ENCODE results near the gene TES.
"Not testable (repeated sequence)": the region's sequence is repeated elsewhere in the genome, so short reads cannot be mapped to it uniquely, and the experiment has no call there.

Gene TES

GRCh38 chr7:116175095-116175494 is 35.2 kb upstream of the TES start:
- H3K9me3 ChIP-seq (ENCODE audit: control insufficient read depth, insufficient read depth, low read length); H3K4me1 ChIP-seq (ENCODE audit: insufficient read depth, low read length); H3K9ac ChIP-seq (ENCODE audit: low read depth, low read length); H3K36me3 ChIP-seq (ENCODE audit: insufficient read depth, low read length): not testable (repeated sequence)

DNA sequence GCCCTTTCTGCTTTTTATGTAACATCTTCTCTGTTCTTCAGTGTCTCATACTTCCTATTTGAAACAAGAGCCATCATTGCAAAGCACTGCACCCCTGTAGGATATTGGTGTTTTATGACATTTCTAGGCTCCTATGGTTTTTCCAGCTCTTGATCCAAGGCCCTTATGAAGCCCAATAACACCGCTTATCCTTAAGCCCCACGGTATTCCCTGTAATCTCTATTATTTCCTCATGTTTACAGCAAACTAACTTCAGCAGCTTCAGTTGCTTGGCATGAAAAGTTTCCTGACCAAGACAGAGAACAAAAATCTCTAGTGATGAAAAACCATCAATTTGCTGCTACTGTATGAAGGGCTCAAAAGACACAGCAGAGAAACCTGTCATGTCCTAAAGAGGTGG is 34.1 kb upstream of the TES start:
- Histone ChIP-seq H3K9me3 (ENCODE audit: control insufficient read depth, insufficient read depth, low read length) (no peaks in the 10 kb centered on the region), H3K9ac (ENCODE audit: low read depth, low read length) (no peak overlapping the region), H3K36me3 (ENCODE audit: insufficient read depth, low read length) (no peaks in the 10 kb centered on the region), H3K4me1 (ENCODE audit: insufficient read depth, low read length) (peaks cover 8% of the 10 kb centered on the region; the same call in 1 of the 2 replicates)

GRCh38 chr7:116177009-116177408 is 33.3 kb upstream of the TES start:
- Histone ChIP-seq H3K9me3 (ENCODE audit: control insufficient read depth, insufficient read depth, low read length) (no peaks in the 10 kb centered on the region), H3K36me3 (ENCODE audit: insufficient read depth, low read length) (no peaks in the 10 kb centered on the region), H3K9ac (ENCODE audit: low read depth, low read length) (no peak overlapping the region), H3K4me1 (ENCODE audit: insufficient read depth, low read length) (peaks cover 8% of the 10 kb centered on the region; the same call in 1 of the 2 replicates)

DNA sequence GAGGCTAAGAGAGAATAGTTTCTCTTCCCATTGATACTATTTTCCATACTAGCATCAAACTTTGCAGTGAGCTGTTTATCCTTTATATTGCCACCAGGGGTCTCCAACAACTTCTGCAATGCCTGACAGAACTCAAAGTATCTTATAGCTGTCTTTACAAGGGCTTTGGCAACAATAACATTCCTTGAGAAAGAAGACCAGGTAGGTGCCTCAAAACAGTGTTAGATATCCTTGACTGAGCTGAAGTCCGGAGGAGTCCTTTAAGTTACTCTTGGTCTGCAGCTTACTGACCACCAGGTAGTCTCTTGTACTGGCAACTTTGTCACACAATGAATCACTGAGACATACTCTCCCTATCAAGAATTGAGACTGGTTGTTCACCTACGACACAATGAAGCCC is 30.0 kb upstream of the TES start:
- H3K9me3 ChIP-seq (ENCODE audit: control insufficient read depth, insufficient read depth, low read length), result no peaks in the 10 kb centered on the region
- no peaks in the 10 kb centered on the region for H3K4me1 ChIP-seq (ENCODE audit: insufficient read depth, low read length)
- H3K9ac ChIP-seq (ENCODE audit: low read depth, low read length), result no peak overlapping the region
- no peaks in the 10 kb centered on the region for H3K36me3 ChIP-seq (ENCODE audit: insufficient read depth, low read length)

- no peaks in the 10 kb centered on the region for H3K36me3 ChIP-seq (ENCODE audit: insufficient read depth, low read length)
- no peaks in the 10 kb centered on the region for H3K4me1 ChIP-seq (ENCODE audit: insufficient read depth, low read length)
- peak overlapping the region; percentile 8; the same call in 1 of the 2 replicates for H3K9ac ChIP-seq (ENCODE audit: low read depth, low read length)
- no peaks in the 10 kb centered on the region; the same call in 1 of the 2 replicates for H3K9me3 ChIP-seq (ENCODE audit: control insufficient read depth, insufficient read depth, low read length)
Measured at GRCh38 chr7:116182023-116182422, 28.3 kb upstream of the TES start.

- no peaks in the 10 kb centered on the region for H3K36me3 ChIP-seq (ENCODE audit: insufficient read depth, low read length)
- H3K4me1 ChIP-seq (ENCODE audit: insufficient read depth, low read length), result no peaks in the 10 kb centered on the region
- peaks cover 4% of the 10 kb centered on the region for H3K9me3 ChIP-seq (ENCODE audit: control insufficient read depth, insufficient read depth, low read length)
- no peak overlapping the region for H3K9ac ChIP-seq (ENCODE audit: low read depth, low read length)
Measured at GRCh38 chr7:116185450-116185849, 24.9 kb upstream of the TES start.

GRCh38 chr7:116185956-116186355 is 24.4 kb upstream of the TES start:
- H3K9ac ChIP-seq (ENCODE audit: low read depth, low read length), result no peak overlapping the region
- H3K4me1 ChIP-seq (ENCODE audit: insufficient read depth, low read length), result no peaks in the 10 kb centered on the region
- H3K9me3 ChIP-seq (ENCODE audit: control insufficient read depth, insufficient read depth, low read length), result peaks cover 4% of the 10 kb centered on the region
- no peaks in the 10 kb centered on the region for H3K36me3 ChIP-seq (ENCODE audit: insufficient read depth, low read length)

- Histone ChIP-seq H3K9me3 (ENCODE audit: control insufficient read depth, insufficient read depth, low read length) (peaks cover 4% of the 10 kb centered on the region), H3K9ac (ENCODE audit: low read depth, low read length) (no peak overlapping the region), H3K36me3 (ENCODE audit: insufficient read depth, low read length) (no peaks in the 10 kb centered on the region), H3K4me1 (ENCODE audit: insufficient read depth, low read length) (no peaks in the 10 kb centered on the region)
Measured at GRCh38 chr7:116187400-116187799, 22.9 kb upstream of the TES start.

- Histone ChIP-seq H3K4me1 (ENCODE audit: insufficient read depth, low read length) (no peaks in the 10 kb centered on the region), H3K9ac (ENCODE audit: low read depth, low read length) (no peak overlapping the region), H3K36me3 (ENCODE audit: insufficient read depth, low read length) (no peaks in the 10 kb centered on the region), H3K9me3 (ENCODE audit: control insufficient read depth, insufficient read depth, low read length) (no peaks in the 10 kb centered on the region)
Measured at GRCh38 chr7:116193329-116194087, 16.8 kb upstream of the TES start.

DNA sequence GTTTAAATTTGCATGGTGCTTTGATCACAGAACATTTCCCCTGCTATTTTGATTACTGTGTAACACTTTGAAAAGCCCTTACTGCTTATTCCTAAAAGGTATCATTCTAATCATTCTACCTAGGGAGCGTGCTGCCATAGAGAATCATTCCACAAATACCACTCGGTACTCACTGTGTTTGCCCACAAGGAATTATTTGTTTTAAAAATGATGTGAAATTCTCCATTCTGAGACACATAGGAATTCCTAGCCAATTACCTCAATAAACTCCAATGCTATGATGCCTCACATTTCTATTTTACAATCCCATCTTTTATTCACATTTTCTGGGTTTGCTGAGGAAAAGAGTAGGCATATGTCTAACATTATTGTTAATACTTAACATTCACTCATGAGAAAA is 16.2 kb upstream of the TES start:
- Histone ChIP-seq H3K9ac (ENCODE audit: low read depth, low read length) (no peak overlapping the region), H3K4me1 (ENCODE audit: insufficient read depth, low read length) (no peaks in the 10 kb centered on the region), H3K36me3 (ENCODE audit: insufficient read depth, low read length) (no peaks in the 10 kb centered on the region), H3K9me3 (ENCODE audit: control insufficient read depth, insufficient read depth, low read length) (no peaks in the 10 kb centered on the region)

- H3K9ac ChIP-seq (ENCODE audit: low read depth, low read length), result no peak overlapping the region
- no peaks in the 10 kb centered on the region for H3K36me3 ChIP-seq (ENCODE audit: insufficient read depth, low read length)
- no peaks in the 10 kb centered on the region for H3K4me1 ChIP-seq (ENCODE audit: insufficient read depth, low read length)
- no peaks in the 10 kb centered on the region for H3K9me3 ChIP-seq (ENCODE audit: control insufficient read depth, insufficient read depth, low read length)
Measured at GRCh38 chr7:116195451-116195850, 14.9 kb upstream of the TES start.

- Histone ChIP-seq H3K9ac (ENCODE audit: low read depth, low read length) (no peak overlapping the region), H3K9me3 (ENCODE audit: control insufficient read depth, insufficient read depth, low read length) (no peaks in the 10 kb centered on the region), H3K4me1 (ENCODE audit: insufficient read depth, low read length) (no peaks in the 10 kb centered on the region), H3K36me3 (ENCODE audit: insufficient read depth, low read length) (no peaks in the 10 kb centered on the region)
Measured at GRCh38 chr7:116196947-116197346, 13.4 kb upstream of the TES start.

- Histone ChIP-seq H3K9ac (ENCODE audit: low read depth, low read length) (no peak overlapping the region), H3K36me3 (ENCODE audit: insufficient read depth, low read length) (no peaks in the 10 kb centered on the region), H3K4me1 (ENCODE audit: insufficient read depth, low read length) (no peaks in the 10 kb centered on the region), H3K9me3 (ENCODE audit: control insufficient read depth, insufficient read depth, low read length) (no peaks in the 10 kb centered on the region)
Measured at GRCh38 chr7:116197360-116197759, 13.0 kb upstream of the TES start.

- H3K36me3 ChIP-seq (ENCODE audit: insufficient read depth, low read length), result no peaks in the 10 kb centered on the region
- no peaks in the 10 kb centered on the region for H3K9me3 ChIP-seq (ENCODE audit: control insufficient read depth, insufficient read depth, low read length)
- H3K9ac ChIP-seq (ENCODE audit: low read depth, low read length), result no peak overlapping the region
- H3K4me1 ChIP-seq (ENCODE audit: insufficient read depth, low read length), result no peaks in the 10 kb centered on the region
Measured at GRCh38 chr7:116198748-116199410, 11.5 kb upstream of the TES start.

- H3K36me3 ChIP-seq (ENCODE audit: insufficient read depth, low read length), result no peaks in the 10 kb centered on the region
- H3K9ac ChIP-seq (ENCODE audit: low read depth, low read length), result no peak overlapping the region
- H3K4me1 ChIP-seq (ENCODE audit: insufficient read depth, low read length), result no peaks in the 10 kb centered on the region
Measured at GRCh38 chr7:116200963-116201362, 9.4 kb upstream of the TES start.

More at GRCh38 chr7:116200963-116201362, 9.4 kb upstream of the TES start:
- no peaks in the 10 kb centered on the region for H3K9me3 ChIP-seq (ENCODE audit: control insufficient read depth, insufficient read depth, low read length)

All from ES-I3 (cell line).